ENCODE measurements around the gene PDE8A.

DNA sequence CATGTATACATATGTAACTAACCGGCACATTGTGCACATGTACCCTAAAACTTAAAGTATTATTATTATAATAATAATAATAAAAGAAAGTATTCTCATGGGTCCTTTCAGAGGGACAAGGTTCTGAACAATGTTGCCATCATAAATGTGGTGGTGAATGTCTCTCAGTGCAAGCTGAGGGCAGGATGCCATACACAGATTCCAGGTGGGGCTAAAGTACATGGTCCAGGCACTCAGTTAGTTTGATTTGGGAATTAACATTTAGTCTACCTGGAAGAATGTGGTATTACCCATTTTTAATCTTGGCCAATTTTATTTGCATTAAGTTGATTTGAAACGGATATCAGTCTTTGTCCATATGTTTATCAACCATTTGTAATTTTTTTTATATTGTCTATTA, 24.5 kb downstream of the PDE8A start:
- no peak for TF ChIP-seq ZFX (IDR thresholded peaks at IDR 0.05)
- TF ChIP-seq, protein P1, sequence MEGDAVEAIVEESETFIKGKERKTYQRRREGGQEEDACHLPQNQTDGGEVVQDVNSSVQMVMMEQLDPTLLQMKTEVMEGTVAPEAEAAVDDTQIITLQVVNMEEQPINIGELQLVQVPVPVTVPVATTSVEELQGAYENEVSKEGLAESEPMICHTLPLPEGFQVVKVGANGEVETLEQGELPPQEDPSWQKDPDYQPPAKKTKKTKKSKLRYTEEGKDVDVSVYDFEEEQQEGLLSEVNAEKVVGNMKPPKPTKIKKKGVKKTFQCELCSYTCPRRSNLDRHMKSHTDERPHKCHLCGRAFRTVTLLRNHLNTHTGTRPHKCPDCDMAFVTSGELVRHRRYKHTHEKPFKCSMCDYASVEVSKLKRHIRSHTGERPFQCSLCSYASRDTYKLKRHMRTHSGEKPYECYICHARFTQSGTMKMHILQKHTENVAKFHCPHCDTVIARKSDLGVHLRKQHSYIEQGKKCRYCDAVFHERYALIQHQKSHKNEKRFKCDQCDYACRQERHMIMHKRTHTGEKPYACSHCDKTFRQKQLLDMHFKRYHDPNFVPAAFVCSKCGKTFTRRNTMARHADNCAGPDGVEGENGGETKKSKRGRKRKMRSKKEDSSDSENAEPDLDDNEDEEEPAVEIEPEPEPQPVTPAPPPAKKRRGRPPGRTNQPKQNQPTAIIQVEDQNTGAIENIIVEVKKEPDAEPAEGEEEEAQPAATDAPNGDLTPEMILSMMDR (conservative IDR thresholded peaks at IDR 0.05): no peak

All from C4-2B (cell line).